NCI-H748 (cell line): ENCODE data around the gene MYCT1.
"Not testable (repeated sequence)": the region's sequence is repeated elsewhere in the genome, so short reads cannot be mapped to it uniquely, and the experiment has no call there.

Experiments
- DNase-seq: peaks from one replicate; lab custom pipeline; 2025; ENCODE audit not compliant: unreplicated experiment; lab: John Stamatoyannopoulos, UW

MYCT1 gene, protein sequence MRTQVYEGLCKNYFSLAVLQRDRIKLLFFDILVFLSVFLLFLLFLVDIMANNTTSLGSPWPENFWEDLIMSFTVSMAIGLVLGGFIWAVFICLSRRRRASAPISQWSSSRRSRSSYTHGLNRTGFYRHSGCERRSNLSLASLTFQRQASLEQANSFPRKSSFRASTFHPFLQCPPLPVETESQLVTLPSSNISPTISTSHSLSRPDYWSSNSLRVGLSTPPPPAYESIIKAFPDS

DNA sequence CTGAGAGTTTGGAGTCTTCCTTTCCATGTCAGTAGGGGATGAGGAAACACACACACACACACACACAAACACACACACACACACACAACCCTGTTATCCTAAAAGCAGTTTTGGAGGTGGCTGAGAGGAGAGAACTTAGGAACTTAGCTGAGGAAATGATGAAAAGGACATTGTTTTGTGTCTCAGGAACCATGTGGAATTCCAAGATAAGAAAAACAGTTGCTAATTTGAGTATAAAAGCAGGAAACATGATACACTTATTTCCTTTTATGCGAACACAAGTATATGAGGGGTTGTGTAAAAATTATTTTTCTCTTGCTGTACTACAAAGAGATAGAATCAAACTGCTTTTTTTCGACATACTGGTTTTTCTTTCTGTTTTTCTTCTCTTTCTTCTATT lies at the start of gene MYCT1:
TSS of gene MYCT1 (plus strand) at position 264 of the 400 bp plus-strand sequence. CDS start at position 270, 6 bp downstream.
- DNase-seq = no peak

DNA sequence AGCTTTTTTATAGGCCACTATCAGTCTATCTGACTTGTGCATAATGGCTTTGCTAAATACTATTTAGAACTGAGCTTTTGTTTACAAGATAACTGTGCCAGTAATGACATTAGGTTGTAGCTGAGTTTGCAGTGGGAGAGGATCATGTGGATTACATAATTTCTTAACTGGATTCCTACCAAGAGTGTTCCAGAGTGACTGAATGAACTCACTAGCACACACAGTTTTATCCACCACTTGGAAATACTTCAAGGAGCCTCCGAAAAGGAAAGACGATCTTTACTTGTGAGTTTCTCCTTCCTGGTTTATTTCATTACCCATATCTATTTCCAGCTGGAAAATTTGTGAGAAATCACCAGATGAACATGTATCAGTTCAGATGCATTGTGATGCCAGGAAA lies 49.6 kb upstream of the MYCT1 start:
- no peak for DNase-seq

DNA sequence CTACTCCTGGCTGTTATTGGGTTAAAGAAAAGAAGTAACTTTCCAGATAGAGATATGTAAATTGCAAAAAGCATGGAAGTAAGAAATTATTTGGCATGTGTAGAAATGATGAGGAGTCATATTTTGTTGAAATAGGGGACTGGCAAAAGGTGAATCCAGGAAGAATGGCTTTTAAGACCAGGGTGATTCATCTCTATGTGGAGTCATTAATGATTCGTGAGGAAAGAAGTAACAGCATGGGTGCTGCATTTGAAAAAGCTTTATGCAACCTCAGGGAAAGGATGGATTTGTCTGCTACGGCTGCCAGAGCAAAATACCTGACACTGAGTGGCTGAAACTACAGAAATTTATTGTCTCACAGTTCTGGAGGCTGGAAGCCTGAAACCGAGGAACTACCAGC lies 45.7 kb upstream of the MYCT1 start:
- DNase-seq = no peak

DNA sequence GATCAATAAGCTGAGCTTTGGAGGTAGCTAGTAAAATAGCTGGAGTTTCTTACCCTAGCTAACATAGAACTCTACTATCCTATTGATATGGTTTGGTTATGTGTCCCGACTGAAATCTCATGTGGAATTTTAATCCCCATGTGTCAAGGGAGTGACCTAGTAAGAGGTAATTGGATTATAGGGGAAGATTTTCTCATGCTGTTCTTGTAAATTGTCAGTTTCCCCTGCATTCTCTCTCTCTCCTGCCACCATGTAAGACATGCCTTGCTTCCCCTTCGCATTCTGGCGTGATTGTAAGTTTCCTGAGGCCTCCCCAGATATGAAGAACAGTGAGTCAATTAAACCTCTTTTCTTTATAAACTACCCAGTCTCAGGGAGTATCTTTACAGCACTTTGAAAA lies 35.9 kb upstream of the MYCT1 start:
- no peak for DNase-seq

DNA sequence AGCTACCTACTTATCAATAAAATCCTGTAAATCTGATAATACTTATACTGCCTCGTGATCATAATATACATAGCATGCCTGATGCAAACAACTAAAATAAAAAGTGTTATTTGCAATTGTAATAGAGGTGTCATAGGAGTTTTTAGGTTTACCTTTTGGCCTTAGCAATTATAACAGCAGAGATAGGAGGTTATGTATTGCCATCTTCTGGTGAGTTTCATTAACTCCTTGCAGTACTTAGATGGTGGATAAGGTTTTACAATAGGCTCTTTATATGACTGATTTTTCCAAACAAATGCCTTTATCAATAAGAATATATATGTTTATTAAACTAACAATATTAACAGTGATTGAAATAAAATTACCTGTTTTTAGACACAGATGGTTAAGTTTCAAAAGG lies 27.8 kb upstream of the MYCT1 start:
- DNase-seq = peak; percentile 21

DNA sequence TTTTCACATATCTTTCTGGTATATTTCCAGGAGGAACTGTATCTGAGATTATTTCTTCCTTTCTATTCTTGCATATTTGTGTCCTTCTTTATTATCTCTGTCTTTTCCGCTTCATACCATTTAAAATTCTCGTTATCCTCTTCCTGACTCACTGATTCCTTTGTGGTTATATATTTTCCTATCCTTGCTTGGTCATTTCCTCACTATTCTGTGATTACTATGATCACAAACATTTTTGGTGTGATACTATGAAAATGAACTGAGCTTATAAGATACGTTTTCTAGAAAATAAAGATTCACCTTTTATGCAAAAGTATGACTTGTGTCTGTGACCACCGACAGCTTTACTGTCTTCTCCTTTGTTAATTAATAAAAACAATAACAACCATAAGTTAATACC lies 26.5 kb upstream of the MYCT1 start:
- no peak for DNase-seq

DNA sequence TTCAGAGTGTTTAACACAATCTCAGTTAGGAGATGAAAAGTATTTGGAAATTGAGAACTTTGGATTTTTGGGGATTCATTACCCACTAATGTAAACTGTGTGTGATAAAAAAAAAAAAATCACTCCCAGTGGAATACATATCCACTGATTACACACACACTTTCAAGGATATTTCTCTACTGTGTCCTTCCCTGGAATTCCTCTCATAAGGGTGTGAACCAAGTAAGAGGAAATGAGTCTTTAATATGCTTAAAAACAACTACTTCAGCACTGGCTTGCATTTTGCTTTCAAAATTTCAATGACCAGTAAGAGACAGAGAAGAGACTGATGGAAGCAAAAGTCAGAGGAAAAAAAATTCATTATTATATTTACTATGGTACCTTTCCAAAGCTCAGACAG lies 24.5 kb upstream of the MYCT1 start:
- DNase-seq = no peak

DNA sequence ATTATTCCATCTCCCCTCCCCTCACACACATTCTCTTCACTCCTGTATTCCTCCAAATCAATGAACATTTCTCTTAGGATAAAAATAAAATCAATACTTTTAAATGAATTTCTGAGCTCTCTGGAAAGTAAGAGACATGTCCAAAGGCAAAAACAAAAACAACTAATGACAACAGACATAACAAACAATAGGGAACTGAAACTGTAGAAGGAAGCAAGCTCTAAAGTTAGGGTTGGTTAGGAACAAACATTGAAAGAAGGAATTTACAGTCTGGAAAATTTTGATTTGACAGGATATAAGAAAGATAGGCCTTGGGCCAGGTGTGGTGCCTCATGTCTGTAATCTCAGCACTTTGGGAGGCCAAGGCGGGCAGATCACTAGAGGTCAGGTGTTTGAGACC lies 17.5 kb upstream of the MYCT1 start:
- no peak for DNase-seq

DNA sequence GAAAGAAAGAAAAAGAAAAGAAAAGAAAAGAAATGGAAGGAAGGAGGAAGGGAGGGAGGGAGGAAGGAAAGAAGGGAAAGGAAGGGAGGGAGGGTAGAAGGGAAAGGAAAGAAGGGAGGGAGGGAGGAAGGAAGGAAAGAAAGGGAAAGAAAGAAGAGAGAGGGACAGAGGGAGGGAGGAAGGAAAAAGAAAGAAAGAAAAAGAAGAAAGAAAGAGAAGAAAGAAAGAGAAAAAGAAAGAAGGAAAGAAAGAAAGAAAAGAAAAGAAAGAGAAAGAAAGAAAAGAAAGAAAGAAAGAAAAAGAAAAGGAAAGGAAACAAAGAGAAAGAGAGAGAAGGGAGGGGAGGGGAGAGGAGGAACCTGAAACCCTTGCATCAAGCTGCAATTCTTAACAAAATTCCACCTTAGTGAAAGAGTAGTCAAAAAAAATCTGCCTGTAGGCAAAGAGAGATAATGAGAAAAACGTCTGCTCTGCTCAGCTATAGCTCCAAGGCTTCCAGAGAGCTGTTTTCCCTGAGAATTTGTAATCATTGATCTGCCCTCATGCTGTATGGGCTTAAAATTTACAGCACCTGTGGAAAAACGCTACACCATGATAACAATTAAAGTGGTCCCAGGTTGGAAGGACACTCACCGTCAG lies 16.7 kb upstream of the MYCT1 start:
- no peak for DNase-seq

DNA sequence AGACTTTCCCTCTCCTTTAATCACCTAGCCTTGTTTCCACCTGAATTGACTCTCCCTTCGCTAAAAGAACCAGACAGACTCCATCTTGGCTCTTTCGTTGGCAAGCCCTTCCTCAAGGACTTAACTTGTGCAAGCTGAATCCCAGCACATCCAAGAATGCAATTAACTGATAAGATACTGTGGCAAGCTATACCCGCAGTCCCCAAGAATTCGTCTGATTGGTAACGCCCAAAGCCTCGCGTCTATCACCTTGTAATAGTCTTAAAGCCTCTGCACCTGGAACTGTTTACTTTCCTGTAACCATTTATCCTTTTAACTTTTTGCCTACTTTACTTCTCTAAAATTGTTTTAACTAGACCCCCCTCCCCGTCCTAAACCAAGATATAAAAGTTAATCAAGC lies 15.6 kb upstream of the MYCT1 start:
- no peak for DNase-seq

DNA sequence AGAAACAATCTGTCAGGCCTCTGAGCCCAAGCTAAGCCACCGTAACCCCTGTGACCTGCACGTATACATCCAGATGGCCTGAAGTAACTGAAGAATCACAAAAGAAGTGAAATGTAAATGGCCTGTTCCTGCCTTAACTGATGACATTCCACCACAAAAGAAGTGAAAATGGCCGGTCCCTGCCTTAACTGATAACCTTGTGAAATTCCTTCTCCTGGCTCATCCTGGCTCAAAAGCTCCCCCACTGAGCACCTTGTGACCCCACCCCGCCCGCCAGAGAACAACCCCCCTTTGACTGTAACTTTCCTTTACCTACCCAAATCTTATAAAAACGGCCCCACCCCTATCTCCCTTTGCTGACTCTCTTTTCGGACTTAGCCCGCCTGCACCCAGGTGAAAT lies 14.8 kb upstream of the MYCT1 start:
- DNase-seq = not testable (repeated sequence)

DNA sequence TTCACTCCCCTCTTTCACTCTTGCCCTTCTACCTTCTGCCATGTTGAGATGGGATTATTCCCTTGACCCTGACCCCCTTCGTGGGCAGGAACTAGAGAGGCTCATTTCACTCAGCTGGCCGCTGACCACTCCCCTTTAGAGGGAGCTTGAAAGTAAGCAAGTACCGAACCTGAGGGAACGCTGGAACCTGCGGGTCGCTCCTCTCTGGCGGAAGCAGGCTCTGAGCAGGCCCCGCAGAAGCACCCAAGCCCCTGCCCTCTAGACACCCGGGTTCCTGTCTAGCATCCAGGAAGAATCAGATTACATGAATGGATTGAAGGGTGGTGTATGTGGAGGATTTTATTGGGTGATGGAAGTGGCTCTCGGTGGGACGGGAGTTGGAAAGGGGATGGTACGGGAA lies 11.9 kb upstream of the MYCT1 start:
- DNase-seq = no peak

DNA sequence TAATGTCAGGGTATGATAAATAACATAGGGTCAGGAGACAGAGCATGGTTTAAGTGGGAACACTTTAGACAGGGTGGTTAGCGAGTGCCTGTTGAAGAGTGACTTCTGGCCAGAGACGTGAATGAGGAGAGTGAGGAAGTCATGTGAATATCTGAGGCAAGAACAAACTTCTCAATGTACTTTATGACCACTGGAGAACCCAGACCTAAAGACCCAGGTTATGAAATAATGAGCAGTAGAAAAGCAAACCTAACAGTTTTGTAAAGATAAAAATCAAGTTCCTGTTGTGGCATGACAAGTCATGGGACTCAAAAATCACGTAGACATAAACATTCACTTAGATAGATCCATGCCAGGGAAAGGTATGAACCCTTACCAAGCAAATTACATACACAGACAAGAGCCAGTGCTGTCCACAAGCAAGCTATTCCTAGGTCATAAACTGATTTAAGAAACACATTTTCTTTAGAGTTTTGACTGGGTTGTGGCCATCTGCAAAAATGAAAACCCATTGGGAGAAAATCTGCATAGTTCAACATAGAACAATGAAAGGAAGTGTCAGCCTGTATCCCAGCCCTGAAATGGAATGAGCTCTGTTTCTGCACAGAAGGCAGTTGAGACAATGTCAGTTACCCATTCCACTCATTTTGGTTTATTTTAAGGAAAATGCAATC lies 2.2 kb upstream of the MYCT1 start:
- DNase-seq = no peak

DNA sequence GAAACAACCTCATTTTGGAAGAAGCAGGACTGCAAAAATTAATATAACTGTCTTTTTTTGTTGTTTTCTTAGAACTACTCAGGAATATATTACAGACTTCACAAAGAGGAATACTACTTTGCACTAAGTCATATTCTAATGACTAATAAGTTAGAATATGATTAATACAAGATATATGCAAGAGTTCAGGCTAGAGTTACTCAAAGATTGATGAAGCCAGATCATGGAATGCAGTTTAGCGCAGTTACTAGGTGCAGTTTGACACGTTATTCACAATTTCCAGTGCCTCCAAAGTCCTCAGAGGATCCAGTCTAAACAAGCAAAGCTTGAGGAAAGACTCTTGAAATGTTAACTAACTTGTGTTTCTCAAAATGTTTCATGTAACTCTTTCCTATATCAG lies 1.2 kb upstream of the MYCT1 start:
- no peak for DNase-seq

DNA sequence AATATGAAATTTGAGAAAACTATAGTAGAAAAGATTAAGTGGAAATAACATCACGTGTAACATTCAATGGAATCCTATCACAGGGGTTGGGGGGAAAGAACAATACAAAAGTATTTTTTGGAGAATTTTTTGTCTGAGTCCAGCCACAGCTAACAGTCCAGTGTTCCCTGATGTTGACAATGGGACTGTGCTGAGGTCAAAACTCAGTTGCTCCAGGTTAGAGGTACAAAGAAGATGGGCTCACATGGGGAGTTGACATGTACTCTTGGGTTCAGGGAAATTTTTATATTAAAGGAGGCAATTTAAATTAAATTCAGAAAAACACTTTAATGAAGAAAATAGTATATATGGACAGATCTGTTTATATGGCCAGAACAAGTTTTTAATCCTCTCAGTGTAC lies 995 bp downstream of the MYCT1 start:
- no peak for DNase-seq

DNA sequence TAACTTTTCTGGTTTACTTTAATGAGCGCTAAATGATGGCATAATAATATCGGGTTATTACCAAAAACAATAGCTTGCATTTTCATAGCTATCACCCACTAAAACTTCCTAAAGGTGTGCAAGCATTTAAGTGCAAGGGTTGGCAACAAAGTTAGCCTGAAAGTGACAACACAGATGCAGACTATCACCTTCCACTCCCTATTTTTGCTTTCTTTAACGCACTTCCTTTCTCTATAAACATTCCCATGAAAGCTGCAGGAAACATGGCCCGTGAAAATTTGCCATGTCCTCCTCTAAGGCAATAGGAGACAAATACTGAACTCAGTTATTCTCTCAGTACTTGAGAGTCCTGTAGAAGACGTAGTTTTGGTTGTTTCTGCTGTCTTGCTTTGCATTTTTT lies 2.7 kb downstream of the MYCT1 start:
- DNase-seq = no peak

DNA sequence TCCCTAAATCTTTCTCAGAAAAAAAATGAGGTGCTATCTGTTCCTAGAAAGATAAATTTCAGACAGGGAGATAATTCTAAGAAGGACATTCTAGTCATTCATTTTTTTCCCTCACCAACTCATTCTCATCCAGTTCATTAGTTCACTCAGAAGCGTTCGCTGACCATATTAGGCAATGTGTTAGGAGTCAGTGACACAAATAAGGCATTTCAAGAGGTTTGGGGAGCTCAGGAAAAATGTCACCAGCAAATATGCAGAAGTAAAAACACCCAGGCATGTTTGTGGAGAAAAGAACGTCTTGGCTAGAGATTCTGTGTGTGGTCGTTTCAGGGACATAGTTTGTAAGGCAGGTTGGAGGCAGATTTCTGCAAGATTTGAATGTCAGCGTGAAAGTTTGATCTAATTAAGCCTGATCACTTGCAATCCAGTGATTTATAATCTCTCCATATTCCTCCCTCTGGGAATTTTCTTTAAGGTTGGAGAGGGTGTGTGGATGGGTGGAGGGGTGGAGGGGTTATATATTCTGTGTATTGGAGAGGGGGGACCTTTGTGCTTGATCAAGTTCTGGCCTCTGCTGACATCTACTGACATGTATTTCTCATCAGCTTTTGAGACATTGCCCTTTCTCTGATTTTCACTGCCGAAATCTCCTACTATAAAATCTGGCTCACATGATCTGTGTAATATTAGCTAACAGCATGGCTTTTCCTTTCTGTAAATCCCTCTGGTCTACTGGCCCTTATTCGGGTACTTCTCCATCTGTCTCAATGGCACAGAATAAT lies 3.6 kb downstream of the MYCT1 start:
- no peak for DNase-seq

DNA sequence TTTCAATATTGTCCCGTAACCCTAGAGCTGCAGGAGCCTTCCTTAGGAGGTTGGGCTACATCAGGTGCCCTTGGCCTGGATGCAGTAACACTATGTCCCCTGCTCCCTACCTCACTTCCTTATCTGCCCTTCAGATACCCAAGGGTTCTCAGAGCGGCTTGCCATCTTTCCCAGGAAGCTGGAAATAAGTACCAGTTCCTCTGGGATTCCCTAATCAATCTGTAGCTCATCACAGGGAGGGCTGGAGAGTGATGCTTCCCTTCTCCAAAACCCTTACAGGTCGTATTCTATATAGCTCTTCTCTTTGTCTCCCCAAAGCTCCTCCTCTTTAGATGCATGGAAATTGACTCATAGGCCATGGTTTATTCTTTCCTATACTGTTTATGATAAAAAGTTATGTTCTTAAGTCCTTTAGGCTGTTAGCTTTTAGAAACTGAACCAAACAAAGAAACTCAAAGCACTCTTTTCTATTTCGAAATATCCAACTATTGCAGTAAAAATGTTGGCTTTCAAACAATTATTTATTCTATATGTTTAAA lies 4.2 kb downstream of the MYCT1 start:
- no peak for DNase-seq

DNA sequence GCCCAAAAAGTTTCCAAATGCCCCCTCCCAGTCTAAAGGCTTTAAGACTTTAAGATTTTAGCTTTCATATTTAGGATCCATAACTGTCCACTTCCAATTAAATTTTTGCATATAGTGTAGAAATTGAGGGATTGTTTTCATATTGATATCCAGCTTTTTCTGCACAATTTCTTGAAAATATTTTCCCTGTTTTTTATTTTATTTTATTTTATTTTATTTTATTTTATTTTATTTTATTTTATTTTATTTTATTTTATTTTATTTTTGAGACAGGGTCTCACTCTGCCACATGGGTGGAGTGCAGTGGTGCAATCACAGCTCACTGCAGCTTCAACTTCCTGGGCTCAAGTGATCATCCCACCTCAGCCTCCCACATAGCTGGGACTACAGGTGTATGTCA lies 6.1 kb downstream of the MYCT1 start:
- DNase-seq = not testable (repeated sequence)

DNA sequence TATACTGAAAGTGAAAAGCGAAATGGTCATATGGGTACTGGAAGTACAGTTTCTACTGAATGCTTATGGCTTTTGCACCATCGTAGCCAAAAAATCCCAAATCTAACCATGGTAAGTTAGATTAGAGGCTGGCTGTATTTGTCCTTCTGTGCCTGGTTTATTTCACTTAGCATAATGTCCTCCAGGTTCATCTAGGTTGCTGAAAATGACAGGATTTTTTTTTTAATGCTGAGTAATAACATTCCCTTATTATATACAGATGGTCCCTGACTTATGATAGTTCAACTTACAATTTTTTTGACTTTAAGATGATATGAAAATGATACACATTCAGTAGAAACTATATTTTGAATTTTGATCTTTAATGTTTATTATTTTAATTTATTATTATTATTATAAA lies 7.6 kb downstream of the MYCT1 start:
- DNase-seq = no peak

DNA sequence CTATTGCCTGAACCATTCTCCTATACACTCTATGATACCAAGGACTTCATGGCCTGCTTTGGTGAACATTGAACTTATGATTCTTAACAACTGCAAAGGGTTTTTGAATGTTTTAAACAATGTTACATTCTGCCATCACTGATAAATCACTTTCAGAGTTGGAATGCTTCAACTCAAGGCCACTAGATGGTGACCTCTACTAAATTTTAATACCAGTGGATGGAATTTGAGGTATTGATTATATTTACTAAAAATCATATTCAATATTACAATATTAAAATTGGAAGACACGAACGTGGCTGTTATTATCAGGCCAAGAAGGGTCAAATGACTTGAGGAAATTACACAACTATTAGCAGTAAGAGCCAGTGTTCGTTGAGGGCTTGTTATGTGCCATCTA lies 18.6 kb downstream of the MYCT1 start:
- DNase-seq = no peak

DNA sequence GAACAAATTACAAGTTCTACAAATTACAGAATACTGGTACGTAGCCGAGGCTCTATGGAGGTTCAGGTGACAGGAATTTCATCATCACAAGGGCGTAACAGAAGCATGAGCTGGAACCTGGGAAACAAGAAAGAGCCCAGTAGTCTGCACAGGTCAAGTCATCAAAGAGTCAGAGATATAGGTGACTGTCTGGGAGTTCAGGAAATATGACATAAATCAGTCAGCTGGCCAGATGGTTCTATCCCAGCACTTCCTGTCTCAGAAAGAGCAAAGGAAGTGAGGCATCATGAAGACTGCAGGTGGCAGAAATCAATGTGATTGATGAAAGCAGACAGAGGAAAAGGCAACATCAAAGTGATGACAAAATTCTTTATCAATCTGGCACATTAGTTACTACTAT lies 23.3 kb downstream of the MYCT1 start:
- DNase-seq = no peak
